ENCODE results near the gene PCARE.

The PCARE gene

DNA sequence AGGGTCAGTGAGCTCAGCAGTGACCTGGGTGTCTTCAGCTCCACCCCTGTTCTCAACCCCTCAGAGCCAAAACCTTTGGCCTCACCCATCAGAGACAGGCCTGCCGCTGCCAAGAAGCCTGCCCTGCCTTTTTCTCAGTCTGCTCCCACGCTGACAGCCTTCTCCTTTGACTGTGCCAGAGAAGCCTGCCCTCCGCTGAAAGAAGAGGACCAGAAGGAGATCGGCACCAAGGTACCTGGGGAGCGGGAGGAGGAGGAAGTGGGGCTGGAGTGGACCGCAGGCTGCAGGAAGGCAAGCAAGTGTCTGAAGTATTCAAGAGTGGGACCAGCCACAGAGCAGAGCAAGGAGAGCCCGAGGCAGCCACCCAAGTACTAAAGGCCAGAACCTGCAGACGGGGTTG is 60.0 kb downstream of the PCARE start (continued):
- TF ChIP-seq ZNF843 (tag by site-specific recombination; IDR thresholded peaks at IDR 0.05), result no peak

DNA sequence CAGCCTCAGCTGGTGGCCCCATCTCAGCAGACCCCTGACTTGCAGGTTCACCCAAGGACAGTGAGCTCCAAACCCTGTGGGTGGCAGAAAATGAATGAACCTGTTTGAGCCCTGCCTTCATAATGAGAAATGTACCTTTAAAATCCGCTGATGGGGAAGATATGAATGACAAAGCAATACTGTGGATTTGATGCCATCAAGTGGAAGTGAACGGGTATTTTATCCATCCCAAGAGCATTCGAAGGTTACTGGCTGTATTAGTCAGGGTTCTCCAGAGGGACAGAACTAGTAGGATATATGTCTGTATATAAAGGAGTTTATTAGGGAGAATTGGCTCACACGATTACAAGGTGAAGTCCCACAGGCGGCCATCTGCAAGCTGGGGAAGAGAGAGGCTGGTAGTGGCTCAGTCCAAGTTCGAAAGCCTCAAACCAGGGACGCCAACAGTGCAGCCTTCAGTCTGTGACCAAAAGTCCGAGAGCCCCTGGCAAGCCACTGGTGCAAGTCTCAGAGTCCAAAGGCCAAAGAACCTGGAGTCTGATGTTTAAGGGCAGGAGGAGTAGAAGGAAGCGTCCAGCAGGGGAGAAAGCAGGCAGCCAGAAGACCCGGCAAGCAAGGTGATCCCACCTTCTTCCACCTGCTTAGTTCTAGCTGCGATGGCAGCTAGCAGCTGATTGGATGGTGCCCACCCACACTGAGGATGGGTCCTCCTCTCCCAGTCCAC is 61.1 kb downstream of the PCARE start:
- POLR2A ChIA-PET, result interaction anchor here (0.5 kb wide), 1 partner anchor 1139 kb away, joined by 4 read pairs; no protein-coding TSS in a partner anchor
- TF ChIP-seq REPIN1 (tag by site-specific recombination; IDR thresholded peaks at IDR 0.05; ENCODE audit: low read depth) (no peak), ZNF274 (IDR thresholded peaks at IDR 0.05; ENCODE audit: low read length) (no peak), ZNF274 (tag by site-specific recombination; IDR thresholded peaks at IDR 0.05; ENCODE audit: borderline replicate concordance) (no peak), ZNF596 (tag by site-specific recombination; IDR thresholded peaks at IDR 0.05) (no peak), ZNF571 (tag by site-specific recombination; IDR thresholded peaks at IDR 0.05) (no peak), ZNF23 (tag by site-specific recombination; IDR thresholded peaks at IDR 0.05; ENCODE audit: borderline replicate concordance) (no peak), KLF16 (tag by site-specific recombination; IDR thresholded peaks at IDR 0.05) (no peak), ZNF624 (tag by site-specific recombination; IDR thresholded peaks at IDR 0.05) (no peak), ZNF184 (tag by site-specific recombination; IDR thresholded peaks at IDR 0.05) (no peak), ZNF501 (tag by site-specific recombination; IDR thresholded peaks at IDR 0.05) (no peak), KLF9 (tag by site-specific recombination; IDR thresholded peaks at IDR 0.05; ENCODE audit: low read depth) (no peak), RBAK (tag by site-specific recombination; IDR thresholded peaks at IDR 0.05) (no peak), ZNF777 (tag by site-specific recombination; IDR thresholded peaks at IDR 0.05; ENCODE audit: borderline replicate concordance) (no peak), KLF10 (tag by site-specific recombination; IDR thresholded peaks at IDR 0.05) (no peak), ZNF544 (tag by site-specific recombination; IDR thresholded peaks at IDR 0.05) (no peak), ZNF433 (tag by site-specific recombination; IDR thresholded peaks at IDR 0.05; ENCODE audit: low read depth) (no peak)
- TF ChIP-seq, protein P1, sequence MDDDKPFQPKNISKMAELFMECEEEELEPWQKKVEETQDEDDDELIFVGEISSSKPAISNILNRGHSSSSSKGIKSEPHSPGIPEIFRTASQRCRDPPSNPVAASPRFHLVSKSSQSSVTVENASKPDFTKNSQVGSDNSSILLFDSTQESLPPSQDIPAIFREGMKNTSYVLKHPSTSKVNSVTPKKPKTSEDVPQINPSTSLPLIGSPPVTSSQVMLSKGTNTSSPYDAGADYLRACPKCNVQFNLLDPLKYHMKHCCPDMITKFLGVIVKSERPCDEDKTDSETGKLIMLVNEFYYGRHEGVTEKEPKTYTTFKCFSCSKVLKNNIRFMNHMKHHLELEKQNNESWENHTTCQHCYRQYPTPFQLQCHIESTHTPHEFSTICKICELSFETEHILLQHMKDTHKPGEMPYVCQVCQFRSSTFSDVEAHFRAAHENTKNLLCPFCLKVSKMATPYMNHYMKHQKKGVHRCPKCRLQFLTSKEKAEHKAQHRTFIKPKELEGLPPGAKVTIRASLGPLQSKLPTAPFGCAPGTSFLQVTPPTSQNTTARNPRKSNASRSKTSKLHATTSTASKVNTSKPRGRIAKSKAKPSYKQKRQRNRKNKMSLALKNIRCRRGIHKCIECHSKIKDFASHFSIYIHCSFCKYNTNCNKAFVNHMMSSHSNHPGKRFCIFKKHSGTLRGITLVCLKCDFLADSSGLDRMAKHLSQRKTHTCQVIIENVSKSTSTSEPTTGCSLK (tag by site-specific recombination; IDR thresholded peaks at IDR 0.05), result no peak
- TF ChIP-seq, protein P2, sequence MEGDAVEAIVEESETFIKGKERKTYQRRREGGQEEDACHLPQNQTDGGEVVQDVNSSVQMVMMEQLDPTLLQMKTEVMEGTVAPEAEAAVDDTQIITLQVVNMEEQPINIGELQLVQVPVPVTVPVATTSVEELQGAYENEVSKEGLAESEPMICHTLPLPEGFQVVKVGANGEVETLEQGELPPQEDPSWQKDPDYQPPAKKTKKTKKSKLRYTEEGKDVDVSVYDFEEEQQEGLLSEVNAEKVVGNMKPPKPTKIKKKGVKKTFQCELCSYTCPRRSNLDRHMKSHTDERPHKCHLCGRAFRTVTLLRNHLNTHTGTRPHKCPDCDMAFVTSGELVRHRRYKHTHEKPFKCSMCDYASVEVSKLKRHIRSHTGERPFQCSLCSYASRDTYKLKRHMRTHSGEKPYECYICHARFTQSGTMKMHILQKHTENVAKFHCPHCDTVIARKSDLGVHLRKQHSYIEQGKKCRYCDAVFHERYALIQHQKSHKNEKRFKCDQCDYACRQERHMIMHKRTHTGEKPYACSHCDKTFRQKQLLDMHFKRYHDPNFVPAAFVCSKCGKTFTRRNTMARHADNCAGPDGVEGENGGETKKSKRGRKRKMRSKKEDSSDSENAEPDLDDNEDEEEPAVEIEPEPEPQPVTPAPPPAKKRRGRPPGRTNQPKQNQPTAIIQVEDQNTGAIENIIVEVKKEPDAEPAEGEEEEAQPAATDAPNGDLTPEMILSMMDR (tag by site-specific recombination; IDR thresholded peaks at IDR 0.05), result no peak
- TF ChIP-seq, protein P3, sequence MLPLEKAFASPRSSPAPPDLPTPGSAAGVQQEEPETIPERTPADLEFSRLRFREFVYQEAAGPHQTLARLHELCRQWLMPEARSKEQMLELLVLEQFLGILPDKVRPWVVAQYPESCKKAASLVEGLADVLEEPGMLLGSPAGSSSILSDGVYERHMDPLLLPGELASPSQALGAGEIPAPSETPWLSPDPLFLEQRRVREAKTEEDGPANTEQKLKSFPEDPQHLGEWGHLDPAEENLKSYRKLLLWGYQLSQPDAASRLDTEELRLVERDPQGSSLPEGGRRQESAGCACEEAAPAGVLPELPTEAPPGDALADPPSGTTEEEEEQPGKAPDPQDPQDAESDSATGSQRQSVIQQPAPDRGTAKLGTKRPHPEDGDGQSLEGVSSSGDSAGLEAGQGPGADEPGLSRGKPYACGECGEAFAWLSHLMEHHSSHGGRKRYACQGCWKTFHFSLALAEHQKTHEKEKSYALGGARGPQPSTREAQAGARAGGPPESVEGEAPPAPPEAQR (tag by site-specific recombination; IDR thresholded peaks at IDR 0.05), result no peak
- no peaks in the 10 kb centered on the region for H3K36me3 ChIP-seq (ENCODE audit: control insufficient read depth in 2 of 2, insufficient read depth in 1 of 2, low read length in 2 of 2)
- H3K4me3 ChIP-seq (ENCODE audit: low read depth, low read length), result no peak overlapping the region
- no peaks in the 10 kb centered on the region for H3K4me1 ChIP-seq (ENCODE audit: control insufficient read depth, insufficient read depth, low read length)
- CTCF ChIA-PET, result interaction anchor here (0.6 to 2.1 kb wide), 2 partner anchors 54 to 226 kb away, joined by 3 to 8 read pairs; no protein-coding TSS in a partner anchor
- H3K9me3 ChIP-seq (ENCODE audit: control insufficient read depth, insufficient read depth, low read depth, low read length), result no peaks in the 10 kb centered on the region
- H3K27ac ChIP-seq (ENCODE audit: extremely low read depth, low read depth, low read length), result no peak overlapping the region

Data from HEK293 (cell line).